Glomerular visceral epithelial cell (primary cell): ENCODE measurements around the gene FAM193B.

Experiments used
- DNase-seq: peaks from one replicate; pipeline ENCODE4 v3.0.0-alpha.2; 2016; ENCODE audit errors: extremely low spot score

FAM193B gene

GRCh38 chr5:177470759-177471536 lies 83.4 kb downstream of the FAM193B start:
- no peak for DNase-seq
